ENCODE measurements around the gene CALCOCO1. TPM values are rescaled to one million over a fixed set of nuclear protein-coding genes. Genes with fewer than 3 reads are reported as not detected.

The CALCOCO1 gene
- total and polyA plus RNA-seq, 2 of the 13 experiments (the other 11 are each of a cell fraction or from before 2014, with no cell fraction given), result 7.7 to 47.7 TPM

DNA sequence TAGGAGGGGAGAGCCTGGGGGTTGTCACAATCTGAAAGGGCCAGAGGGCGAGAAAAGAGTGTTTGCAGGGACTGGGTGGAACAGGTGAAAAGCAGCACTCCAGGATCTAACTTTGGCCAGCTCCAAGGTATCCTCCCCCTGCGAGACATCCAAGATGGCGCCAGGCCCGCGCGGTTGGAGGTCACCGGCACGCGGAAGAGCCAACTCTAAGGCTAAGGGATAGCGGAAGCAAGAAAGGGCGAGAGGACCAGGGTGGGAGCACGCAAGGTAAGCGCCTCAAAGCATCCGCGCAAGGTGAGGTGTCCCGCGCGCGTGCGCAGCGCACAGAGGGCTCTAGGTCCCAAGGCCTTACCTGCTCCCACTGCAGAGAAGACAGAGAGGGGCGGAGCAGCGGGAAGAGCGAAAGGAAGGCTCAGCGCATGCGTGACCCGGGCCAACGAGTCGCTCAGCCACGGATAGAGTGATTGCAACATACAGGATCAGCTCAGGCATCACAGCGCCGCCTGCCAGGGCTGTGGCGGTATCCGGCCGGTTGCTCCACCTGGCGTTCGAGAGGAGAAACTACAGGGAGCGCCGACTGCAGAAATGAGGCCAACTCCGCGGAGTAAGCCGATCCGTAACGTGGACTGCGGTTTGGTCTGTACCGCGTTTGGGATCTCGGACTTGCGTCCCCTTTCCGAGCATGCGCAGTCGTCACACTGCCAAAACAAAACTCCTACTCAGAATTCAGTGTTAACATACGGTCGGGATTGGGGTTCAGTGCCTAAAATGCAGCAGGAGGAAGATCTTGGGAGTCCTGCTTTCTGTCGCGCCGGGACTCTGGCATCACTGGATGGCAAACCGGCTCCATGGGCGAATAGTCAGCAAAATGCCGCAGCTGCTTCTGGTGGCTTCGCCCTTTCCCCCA is 51.3 kb downstream of the CALCOCO1 start, which contains the start of gene ATP5MC2 (continued):
- TF ChIP-seq, protein P1, sequence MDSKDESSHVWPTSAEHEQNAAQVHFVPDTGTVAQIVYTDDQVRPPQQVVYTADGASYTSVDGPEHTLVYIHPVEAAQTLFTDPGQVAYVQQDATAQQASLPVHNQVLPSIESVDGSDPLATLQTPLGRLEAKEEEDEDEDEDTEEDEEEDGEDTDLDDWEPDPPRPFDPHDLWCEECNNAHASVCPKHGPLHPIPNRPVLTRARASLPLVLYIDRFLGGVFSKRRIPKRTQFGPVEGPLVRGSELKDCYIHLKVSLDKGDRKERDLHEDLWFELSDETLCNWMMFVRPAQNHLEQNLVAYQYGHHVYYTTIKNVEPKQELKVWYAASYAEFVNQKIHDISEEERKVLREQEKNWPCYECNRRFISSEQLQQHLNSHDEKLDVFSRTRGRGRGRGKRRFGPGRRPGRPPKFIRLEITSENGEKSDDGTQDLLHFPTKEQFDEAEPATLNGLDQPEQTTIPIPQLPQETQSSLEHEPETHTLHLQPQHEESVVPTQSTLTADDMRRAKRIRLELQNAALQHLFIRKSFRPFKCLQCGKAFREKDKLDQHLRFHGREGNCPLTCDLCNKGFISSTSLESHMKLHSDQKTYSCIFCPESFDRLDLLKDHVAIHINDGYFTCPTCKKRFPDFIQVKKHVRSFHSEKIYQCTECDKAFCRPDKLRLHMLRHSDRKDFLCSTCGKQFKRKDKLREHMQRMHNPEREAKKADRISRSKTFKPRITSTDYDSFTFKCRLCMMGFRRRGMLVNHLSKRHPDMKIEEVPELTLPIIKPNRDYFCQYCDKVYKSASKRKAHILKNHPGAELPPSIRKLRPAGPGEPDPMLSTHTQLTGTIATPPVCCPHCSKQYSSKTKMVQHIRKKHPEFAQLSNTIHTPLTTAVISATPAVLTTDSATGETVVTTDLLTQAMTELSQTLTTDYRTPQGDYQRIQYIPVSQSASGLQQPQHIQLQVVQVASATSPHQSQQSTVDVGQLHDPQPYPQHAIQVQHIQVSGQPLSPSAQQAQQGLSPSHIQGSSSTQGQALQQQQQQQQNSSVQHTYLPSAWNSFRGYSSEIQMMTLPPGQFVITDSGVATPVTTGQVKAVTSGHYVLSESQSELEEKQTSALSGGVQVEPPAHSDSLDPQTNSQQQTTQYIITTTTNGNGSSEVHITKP (CRISPR knock-in tag; IDR thresholded peaks at IDR 0.05; ENCODE audit: low read depth), result peak; percentile 70; the same call in 1 of the 2 replicates
- TF ChIP-seq, protein P2, sequence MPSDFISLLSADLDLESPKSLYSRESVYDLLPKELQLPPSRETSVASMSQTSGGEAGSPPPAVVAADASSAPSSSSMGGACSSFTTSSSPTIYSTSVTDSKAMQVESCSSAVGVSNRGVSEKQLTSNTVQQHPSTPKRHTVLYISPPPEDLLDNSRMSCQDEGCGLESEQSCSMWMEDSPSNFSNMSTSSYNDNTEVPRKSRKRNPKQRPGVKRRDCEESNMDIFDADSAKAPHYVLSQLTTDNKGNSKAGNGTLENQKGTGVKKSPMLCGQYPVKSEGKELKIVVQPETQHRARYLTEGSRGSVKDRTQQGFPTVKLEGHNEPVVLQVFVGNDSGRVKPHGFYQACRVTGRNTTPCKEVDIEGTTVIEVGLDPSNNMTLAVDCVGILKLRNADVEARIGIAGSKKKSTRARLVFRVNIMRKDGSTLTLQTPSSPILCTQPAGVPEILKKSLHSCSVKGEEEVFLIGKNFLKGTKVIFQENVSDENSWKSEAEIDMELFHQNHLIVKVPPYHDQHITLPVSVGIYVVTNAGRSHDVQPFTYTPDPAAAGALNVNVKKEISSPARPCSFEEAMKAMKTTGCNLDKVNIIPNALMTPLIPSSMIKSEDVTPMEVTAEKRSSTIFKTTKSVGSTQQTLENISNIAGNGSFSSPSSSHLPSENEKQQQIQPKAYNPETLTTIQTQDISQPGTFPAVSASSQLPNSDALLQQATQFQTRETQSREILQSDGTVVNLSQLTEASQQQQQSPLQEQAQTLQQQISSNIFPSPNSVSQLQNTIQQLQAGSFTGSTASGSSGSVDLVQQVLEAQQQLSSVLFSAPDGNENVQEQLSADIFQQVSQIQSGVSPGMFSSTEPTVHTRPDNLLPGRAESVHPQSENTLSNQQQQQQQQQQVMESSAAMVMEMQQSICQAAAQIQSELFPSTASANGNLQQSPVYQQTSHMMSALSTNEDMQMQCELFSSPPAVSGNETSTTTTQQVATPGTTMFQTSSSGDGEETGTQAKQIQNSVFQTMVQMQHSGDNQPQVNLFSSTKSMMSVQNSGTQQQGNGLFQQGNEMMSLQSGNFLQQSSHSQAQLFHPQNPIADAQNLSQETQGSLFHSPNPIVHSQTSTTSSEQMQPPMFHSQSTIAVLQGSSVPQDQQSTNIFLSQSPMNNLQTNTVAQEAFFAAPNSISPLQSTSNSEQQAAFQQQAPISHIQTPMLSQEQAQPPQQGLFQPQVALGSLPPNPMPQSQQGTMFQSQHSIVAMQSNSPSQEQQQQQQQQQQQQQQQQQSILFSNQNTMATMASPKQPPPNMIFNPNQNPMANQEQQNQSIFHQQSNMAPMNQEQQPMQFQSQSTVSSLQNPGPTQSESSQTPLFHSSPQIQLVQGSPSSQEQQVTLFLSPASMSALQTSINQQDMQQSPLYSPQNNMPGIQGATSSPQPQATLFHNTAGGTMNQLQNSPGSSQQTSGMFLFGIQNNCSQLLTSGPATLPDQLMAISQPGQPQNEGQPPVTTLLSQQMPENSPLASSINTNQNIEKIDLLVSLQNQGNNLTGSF (CRISPR knock-in tag; IDR thresholded peaks at IDR 0.05), result 0 out of 2 replicates have a peak, but pooled peaks have one; percentile 41
- TF ChIP-seq, protein P3, sequence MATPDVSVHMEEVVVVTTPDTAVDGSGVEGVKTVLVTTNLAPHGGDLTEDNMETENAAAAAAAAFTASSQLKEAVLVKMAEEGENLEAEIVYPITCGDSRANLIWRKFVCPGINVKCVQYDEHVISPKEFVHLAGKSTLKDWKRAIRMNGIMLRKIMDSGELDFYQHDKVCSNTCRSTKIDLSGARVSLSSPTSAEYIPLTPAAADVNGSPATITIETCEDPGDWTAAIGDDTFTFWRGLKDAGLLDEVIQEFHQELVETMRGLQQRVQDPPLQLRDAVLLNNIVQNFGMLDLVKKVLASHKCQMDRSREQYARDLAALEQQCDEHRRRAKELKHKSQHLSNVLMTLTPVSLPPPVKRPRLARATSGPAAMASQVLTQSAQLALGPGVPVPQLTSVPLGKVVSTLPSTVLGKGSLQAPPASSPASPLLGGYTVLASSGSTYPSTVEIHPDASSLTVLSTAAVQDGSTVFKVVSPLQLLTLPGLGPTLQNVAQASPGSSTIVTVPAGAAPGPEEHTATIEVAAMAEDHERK (CRISPR knock-in tag; IDR thresholded peaks at IDR 0.05; ENCODE audit: low read depth), result 0 out of 2 replicates have a peak, but pooled peaks have one; percentile 2
- TF ChIP-seq GZF1 (CRISPR knock-in tag; IDR thresholded peaks at IDR 0.05), result no peak
- TF ChIP-seq ZNF230 (CRISPR knock-in tag; IDR thresholded peaks at IDR 0.05), result peak; percentile 97
- no peak for TF ChIP-seq MLLT10 (CRISPR knock-in tag; IDR thresholded peaks at IDR 0.05)
- TF ChIP-seq CCDC6 (CRISPR knock-in tag; IDR thresholded peaks at IDR 0.05), result peak; percentile 92; the same call in 1 of the 2 replicates
- TF ChIP-seq ZNF451 (CRISPR knock-in tag; IDR thresholded peaks at IDR 0.05), result peak; percentile 86; the same call in 1 of the 2 replicates
- no peak for TF ChIP-seq U2AF2 (IDR thresholded peaks at IDR 0.05; ENCODE audit: low read depth, low read length)
- peak; percentile 63; the same call in 1 of the 2 replicates for TF ChIP-seq HES4 (CRISPR knock-in tag; IDR thresholded peaks at IDR 0.05; ENCODE audit: borderline replicate concordance)
- TF ChIP-seq ZFP36L2 (CRISPR knock-in tag; IDR thresholded peaks at IDR 0.05), result no peak
- 0 out of 2 replicates have a peak, but pooled peaks have one; percentile 62 for TF ChIP-seq SMAD1 (CRISPR knock-in tag; IDR thresholded peaks at IDR 0.05; ENCODE audit: borderline replicate concordance, low read depth)
- TF ChIP-seq, protein P4, sequence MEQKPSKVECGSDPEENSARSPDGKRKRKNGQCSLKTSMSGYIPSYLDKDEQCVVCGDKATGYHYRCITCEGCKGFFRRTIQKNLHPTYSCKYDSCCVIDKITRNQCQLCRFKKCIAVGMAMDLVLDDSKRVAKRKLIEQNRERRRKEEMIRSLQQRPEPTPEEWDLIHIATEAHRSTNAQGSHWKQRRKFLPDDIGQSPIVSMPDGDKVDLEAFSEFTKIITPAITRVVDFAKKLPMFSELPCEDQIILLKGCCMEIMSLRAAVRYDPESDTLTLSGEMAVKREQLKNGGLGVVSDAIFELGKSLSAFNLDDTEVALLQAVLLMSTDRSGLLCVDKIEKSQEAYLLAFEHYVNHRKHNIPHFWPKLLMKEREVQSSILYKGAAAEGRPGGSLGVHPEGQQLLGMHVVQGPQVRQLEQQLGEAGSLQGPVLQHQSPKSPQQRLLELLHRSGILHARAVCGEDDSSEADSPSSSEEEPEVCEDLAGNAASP (CRISPR knock-in tag; IDR thresholded peaks at IDR 0.05; ENCODE audit: borderline replicate concordance), result peak; percentile 75; the same call in 1 of the 2 replicates
- no peak for TF ChIP-seq NCOA1 (CRISPR knock-in tag; IDR thresholded peaks at IDR 0.05)
- peak; percentile 20 for TF ChIP-seq PTBP1 (IDR thresholded peaks at IDR 0.05; ENCODE audit: low read depth, low read length, poor library complexity, severe bottlenecking)
- 0 out of 2 replicates have a peak, but pooled peaks have one; percentile 62 for TF ChIP-seq RFXAP (CRISPR knock-in tag; IDR thresholded peaks at IDR 0.05; ENCODE audit: borderline replicate concordance)

All from HepG2 (cell line).